ENCODE data around the gene TOMM6. TPM values are rescaled to one million over a fixed set of nuclear protein-coding genes. Genes with fewer than 3 reads are reported as not detected.

The TOMM6 gene
- total and polyA plus RNA-seq, 2 donors from 2014 or later = 150 to 479 TPM

- TF ChIP-seq, protein P1, sequence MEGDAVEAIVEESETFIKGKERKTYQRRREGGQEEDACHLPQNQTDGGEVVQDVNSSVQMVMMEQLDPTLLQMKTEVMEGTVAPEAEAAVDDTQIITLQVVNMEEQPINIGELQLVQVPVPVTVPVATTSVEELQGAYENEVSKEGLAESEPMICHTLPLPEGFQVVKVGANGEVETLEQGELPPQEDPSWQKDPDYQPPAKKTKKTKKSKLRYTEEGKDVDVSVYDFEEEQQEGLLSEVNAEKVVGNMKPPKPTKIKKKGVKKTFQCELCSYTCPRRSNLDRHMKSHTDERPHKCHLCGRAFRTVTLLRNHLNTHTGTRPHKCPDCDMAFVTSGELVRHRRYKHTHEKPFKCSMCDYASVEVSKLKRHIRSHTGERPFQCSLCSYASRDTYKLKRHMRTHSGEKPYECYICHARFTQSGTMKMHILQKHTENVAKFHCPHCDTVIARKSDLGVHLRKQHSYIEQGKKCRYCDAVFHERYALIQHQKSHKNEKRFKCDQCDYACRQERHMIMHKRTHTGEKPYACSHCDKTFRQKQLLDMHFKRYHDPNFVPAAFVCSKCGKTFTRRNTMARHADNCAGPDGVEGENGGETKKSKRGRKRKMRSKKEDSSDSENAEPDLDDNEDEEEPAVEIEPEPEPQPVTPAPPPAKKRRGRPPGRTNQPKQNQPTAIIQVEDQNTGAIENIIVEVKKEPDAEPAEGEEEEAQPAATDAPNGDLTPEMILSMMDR (IDR thresholded peaks at IDR 0.05; ENCODE audit: borderline replicate concordance, extremely low read depth, insufficient read depth) = no peak
- Histone ChIP-seq H3K27ac (ENCODE audit: low read depth in 2 of 2, low read length in 2 of 2) (no peak overlapping the region), H3K9ac (ENCODE audit: low read length in 3 of 3) (no peak overlapping the region), H3K9me3 (ENCODE audit: control insufficient read depth in 2 of 3, insufficient read depth in 1 of 3, low read length in 3 of 3) (no peaks in the 10 kb centered on the region), H3K4me3 (ENCODE audit: low read length in 3 of 3) (no peak overlapping the region), H3K4me1 (ENCODE audit: control insufficient read depth in 2 of 3, insufficient read depth in 2 of 3, low read depth in 1 of 3, low read length in 3 of 3) (peaks cover 0 to 5% (median 0%) of the 10 kb centered on the region in 3 donors), H3K36me3 (ENCODE audit: control insufficient read depth in 2 of 3, insufficient read depth in 3 of 3, low read length in 3 of 3) (peaks cover 2 to 27% (median 27%) of the 10 kb centered on the region in 3 donors), H3K27me3 (ENCODE audit: control insufficient read depth, insufficient read depth, low read length) (no peaks in the 10 kb centered on the region)
- FAIRE-seq (no peak), DNase-seq (no peak)
- intact Hi-C loops (cut with DNase I) = no loop called here
Observed at GRCh38 chr6:41774841-41775240, 12.7 kb upstream of the TOMM6 start.

DNA sequence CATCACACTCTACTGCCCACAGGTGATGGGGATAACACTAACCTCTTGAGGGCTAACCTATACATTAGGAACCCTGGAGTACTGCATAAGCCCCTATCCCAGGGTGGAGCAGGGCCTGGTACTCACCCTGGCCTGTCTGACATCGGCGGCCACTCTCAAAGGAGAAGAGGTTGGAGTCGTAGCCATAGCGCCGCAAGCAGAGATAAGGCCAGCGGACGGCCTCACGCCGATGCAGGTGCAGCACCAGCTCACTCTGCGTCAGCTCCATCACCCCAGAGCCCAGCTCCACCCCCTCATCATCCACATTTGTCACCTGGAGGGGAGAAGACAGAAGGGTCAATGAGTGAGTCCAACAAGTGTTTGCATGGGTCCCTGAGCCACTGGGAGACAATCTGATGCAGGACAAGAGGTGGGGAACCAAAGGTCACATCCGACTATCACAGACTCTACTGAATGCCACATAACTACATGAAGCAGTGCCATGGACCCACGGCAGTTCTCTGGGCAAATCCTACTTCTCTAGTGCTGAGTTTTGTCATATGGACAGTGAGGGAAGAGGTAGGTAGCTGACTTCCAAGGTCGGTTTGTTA, 12.1 kb upstream of the TOMM6 start:
- peaks cover 2 to 27% (median 25%) of the 10 kb centered on the region in 3 donors for H3K36me3 ChIP-seq (ENCODE audit: control insufficient read depth in 2 of 3, insufficient read depth in 3 of 3, low read length in 3 of 3)
- TF ChIP-seq, protein P1 (IDR thresholded peaks at IDR 0.05; ENCODE audit: borderline replicate concordance, extremely low read depth, insufficient read depth) = no peak
- no peaks in the 10 kb centered on the region for H3K9me3 ChIP-seq (ENCODE audit: control insufficient read depth in 2 of 3, insufficient read depth in 1 of 3, low read length in 3 of 3)
- intact Hi-C loops (cut with DNase I) = no loop called here
- DNase-seq = no peak
- H3K27ac ChIP-seq (ENCODE audit: low read depth in 2 of 2, low read length in 2 of 2) = no peak overlapping the region
- H3K4me3 ChIP-seq (ENCODE audit: low read length in 3 of 3) = no peak overlapping the region
- H3K4me1 ChIP-seq (ENCODE audit: control insufficient read depth in 2 of 3, insufficient read depth in 2 of 3, low read depth in 1 of 3, low read length in 3 of 3) = peaks cover 0 to 5% (median 0%) of the 10 kb centered on the region in 3 donors
- FAIRE-seq = no peak
- no peaks in the 10 kb centered on the region for H3K27me3 ChIP-seq (ENCODE audit: control insufficient read depth, insufficient read depth, low read length)
- H3K9ac ChIP-seq (ENCODE audit: low read length in 3 of 3) = no peak overlapping the region

DNA sequence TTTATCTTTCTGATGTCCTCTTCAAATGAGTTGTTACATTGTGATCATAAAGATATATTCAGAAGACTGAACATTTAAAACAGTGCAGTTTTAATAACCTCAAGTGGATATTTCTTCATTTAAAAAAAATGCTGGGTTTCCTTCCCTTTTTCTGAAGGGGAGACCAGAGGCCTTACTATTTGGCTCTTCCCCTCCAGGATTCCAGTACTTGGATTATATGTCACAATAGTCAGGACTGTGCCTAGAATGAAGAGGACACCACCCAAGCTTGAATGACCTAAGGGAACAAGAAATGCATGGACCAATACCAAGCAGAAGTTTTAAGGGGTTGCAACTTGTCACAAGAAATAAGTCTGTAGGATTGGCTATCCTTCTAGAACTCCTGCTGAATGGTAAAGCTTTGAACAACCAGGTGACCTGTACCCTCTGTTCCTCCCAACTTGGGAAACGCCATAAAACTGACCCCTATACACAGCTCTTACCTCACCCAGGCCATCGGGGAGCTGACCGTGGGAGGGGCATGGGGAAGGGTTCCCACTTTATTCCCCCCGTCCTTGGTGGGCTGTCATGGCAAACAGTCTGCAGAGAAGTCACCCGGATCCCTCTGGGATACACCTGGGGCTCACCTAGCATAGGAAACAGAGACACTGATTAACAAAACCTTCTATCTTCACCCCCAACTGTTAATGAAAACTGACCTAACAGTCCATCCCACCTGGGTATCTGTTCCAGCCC, 9.8 kb upstream of the TOMM6 start:
- Histone ChIP-seq H3K4me1 (ENCODE audit: control insufficient read depth in 2 of 3, insufficient read depth in 2 of 3, low read depth in 1 of 3, low read length in 3 of 3) (peaks cover 0 to 13% (median 3%) of the 10 kb centered on the region in 3 donors), H3K4me3 (ENCODE audit: low read length in 3 of 3) (no peak overlapping the region), H3K27ac (ENCODE audit: low read depth in 2 of 2, low read length in 2 of 2) (no peak overlapping the region), H3K27me3 (ENCODE audit: control insufficient read depth, insufficient read depth, low read length) (no peaks in the 10 kb centered on the region), H3K9ac (ENCODE audit: low read length in 3 of 3) (no peak overlapping the region), H3K9me3 (ENCODE audit: control insufficient read depth in 2 of 3, insufficient read depth in 1 of 3, low read length in 3 of 3) (no peaks in the 10 kb centered on the region), H3K36me3 (ENCODE audit: control insufficient read depth in 2 of 3, insufficient read depth in 3 of 3, low read length in 3 of 3) (peaks cover 2 to 18% (median 18%) of the 10 kb centered on the region in 3 donors)
- intact Hi-C loops (cut with DNase I) = no loop called here
- DNase-seq = no peak
- TF ChIP-seq, protein P1 (IDR thresholded peaks at IDR 0.05; ENCODE audit: borderline replicate concordance, extremely low read depth, insufficient read depth) = no peak
- no peak for FAIRE-seq
